Natural killer cell (primary cell): ENCODE measurements around the gene GAB2. TPM values are rescaled to one million over a fixed set of nuclear protein-coding genes. Genes with fewer than 3 reads are reported as not detected.

Source experiments
- ATAC-seq, 3 donors: fragments of 150-1000 bp in 2 of 3; fragments of 200-7000 bp in 1 of 3; cut with Tn5 transposase; 1 replicate in 1 of 3; 2 replicates in 2 of 3; pipeline ENCODE4 v1.10.0; 2021; ENCODE audit warnings: mild to moderate bottlenecking in 2 of 3, moderate library complexity in 2 of 3
- DNase-seq, 2 donors: peaks; one replicate each; pipeline versions ENCODE4 v3.0.0 to v3.0.0-alpha.2; 2013 to 2021; ENCODE audit warnings: mixed read lengths in 1 of 2
- H3K27ac ChIP-seq: one replicate; pipeline ENCODE4 v1.5.1; 2013; ENCODE audit warnings: mild to moderate bottlenecking, low read length
- H3K27me3 ChIP-seq: one replicate; pipeline ENCODE4 v1.6.1; 2013; ENCODE audit warnings: low read length; ENCODE audit not compliant: control insufficient read depth, insufficient read depth
- H3K36me3 ChIP-seq: one replicate; pipeline ENCODE4 v1.6.1; 2013; ENCODE audit warnings: low read length; ENCODE audit not compliant: control insufficient read depth, insufficient read depth
- H3K4me1 ChIP-seq: one replicate; pipeline ENCODE4 v1.6.1; 2013; ENCODE audit warnings: low read length; ENCODE audit not compliant: control insufficient read depth, insufficient read depth
- H3K4me3 ChIP-seq: one replicate; pipeline ENCODE4 v1.5.1; 2013; ENCODE audit warnings: low read length
- H3K9me3 ChIP-seq: one replicate; pipeline ENCODE4 v1.6.1; 2013; ENCODE audit warnings: low read length; ENCODE audit not compliant: control insufficient read depth, insufficient read depth
- H3K27ac Mint-ChIP-seq, 2 donors: one replicate each; pipeline ENCODE4 v1.8.0; 2022; ENCODE audit warnings: mild to moderate bottlenecking in 2 of 2, mixed read lengths in 2 of 2, moderate library complexity in 1 of 2
- H3K27me3 Mint-ChIP-seq, 2 donors: one replicate each; pipeline ENCODE4 v1.8.0; 2022; ENCODE audit warnings: low read depth in 2 of 2, mixed read lengths in 2 of 2
- H3K36me3 Mint-ChIP-seq: one replicate; pipeline ENCODE4 v1.8.0; 2022; ENCODE audit warnings: mixed read lengths
- H3K4me1 Mint-ChIP-seq, 2 donors: one replicate each; pipeline ENCODE4 v1.8.0; 2022; ENCODE audit warnings: mixed read lengths in 2 of 2
- H3K4me3 Mint-ChIP-seq: one replicate; pipeline ENCODE4 v1.8.0; 2022; ENCODE audit warnings: mild to moderate bottlenecking, moderate library complexity, mixed read lengths
- H3K9me3 Mint-ChIP-seq, 2 donors: one replicate each; pipeline ENCODE4 v1.8.0; 2022; ENCODE audit warnings: mixed read lengths in 2 of 2
- WGBS: methylation state at CpG from one replicate; pipeline ENCODE4 v1.1.7; 2013; ENCODE audit warnings: missing lambda C conversion rate; ENCODE audit not compliant: insufficient coverage; 5-methylcytosine and 5-hydroxymethylcytosine counted together
- intact Hi-C: fragments of 100-400 bp; cut with micrococcal nuclease; formaldehyde crosslinking; loops from one replicate; pipeline ENCODE4 v1.14.2; 2022
- total RNA-seq, 4 donors: library from RNA; stranded (reverse); fragments of 120-200 nt in 1 of 4; gene quantifications; one replicate each; pipeline versions ENCODE4 v1.2.3 to v1.2.4, GENCODE V29; 2013 to 2022
- TF ChIP-seq, protein P1 (sequence below): fragments of 200-600 bp; IDR thresholded peaks from one replicate; pipeline ENCODE4 v1.8.0; 2022; ENCODE audit warnings: antibody characterized with exemption

The GAB2 gene
- total RNA-seq, 3 donors from 2014 or later (not counting 1 experiment from before 2014, with no cell fraction given) = 4.3 to 58.4 (median 8.1) TPM

DNA sequence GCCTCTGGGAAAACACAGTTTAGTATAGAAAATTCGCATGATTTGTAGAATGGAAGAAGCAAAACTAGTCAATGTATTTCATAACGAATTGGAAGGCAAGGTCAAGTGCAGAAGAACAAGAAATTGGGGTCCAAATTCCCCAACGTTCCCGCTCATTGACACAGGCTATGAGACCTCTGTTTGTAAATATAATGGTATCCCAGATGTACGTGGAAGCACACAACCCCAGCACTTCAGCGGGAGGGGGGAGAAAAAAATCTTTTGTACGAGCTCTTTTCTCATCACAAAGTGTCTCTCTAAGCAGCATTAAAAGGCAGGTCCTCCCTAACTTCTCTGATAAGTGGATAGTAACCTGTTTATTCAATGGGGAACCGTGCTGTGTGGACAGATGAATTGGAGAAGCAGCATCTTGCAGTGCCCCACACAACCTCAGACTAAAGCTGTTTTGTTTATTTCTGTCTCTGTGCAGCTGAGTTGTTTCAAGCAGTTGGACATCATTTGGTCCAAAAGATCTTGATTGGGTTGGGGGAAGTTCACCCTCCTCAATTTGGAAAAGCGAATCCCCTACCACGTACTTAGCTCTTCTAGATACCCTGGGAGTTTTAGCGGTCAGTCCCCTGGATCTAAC, 1.1 kb upstream of the GAB2 start:
- Mint-ChIP-seq H3K27ac (peak overlapping the region; percentile 41 to 61), H3K9me3 (no peaks in the 10 kb centered on the region), H3K4me1 (peaks cover 25 to 28% of the 10 kb centered on the region in 2 donors), H3K27me3 (peaks cover 15 to 34% of the 10 kb centered on the region in 2 donors), H3K4me3 (peak overlapping the region; percentile 78), H3K36me3 (no peaks in the 10 kb centered on the region)
- peak in 1 of 2 donors; percentile 14 for DNase-seq
- no peaks in the 10 kb centered on the region for H3K36me3 ChIP-seq
- H3K27ac ChIP-seq = no peak overlapping the region
- H3K4me1 ChIP-seq = peaks cover 28% of the 10 kb centered on the region
- no peaks in the 10 kb centered on the region for H3K27me3 ChIP-seq
- no peak for ATAC-seq
- H3K4me3 ChIP-seq = peak overlapping the region; percentile 73
- TF ChIP-seq, protein P1, sequence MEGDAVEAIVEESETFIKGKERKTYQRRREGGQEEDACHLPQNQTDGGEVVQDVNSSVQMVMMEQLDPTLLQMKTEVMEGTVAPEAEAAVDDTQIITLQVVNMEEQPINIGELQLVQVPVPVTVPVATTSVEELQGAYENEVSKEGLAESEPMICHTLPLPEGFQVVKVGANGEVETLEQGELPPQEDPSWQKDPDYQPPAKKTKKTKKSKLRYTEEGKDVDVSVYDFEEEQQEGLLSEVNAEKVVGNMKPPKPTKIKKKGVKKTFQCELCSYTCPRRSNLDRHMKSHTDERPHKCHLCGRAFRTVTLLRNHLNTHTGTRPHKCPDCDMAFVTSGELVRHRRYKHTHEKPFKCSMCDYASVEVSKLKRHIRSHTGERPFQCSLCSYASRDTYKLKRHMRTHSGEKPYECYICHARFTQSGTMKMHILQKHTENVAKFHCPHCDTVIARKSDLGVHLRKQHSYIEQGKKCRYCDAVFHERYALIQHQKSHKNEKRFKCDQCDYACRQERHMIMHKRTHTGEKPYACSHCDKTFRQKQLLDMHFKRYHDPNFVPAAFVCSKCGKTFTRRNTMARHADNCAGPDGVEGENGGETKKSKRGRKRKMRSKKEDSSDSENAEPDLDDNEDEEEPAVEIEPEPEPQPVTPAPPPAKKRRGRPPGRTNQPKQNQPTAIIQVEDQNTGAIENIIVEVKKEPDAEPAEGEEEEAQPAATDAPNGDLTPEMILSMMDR = no peak
- H3K9me3 ChIP-seq = no peaks in the 10 kb centered on the region
- intact Hi-C loops = no loop called here
- 63% methylated on average over 11 of the region's 11 CpGs for WGBS

DNA sequence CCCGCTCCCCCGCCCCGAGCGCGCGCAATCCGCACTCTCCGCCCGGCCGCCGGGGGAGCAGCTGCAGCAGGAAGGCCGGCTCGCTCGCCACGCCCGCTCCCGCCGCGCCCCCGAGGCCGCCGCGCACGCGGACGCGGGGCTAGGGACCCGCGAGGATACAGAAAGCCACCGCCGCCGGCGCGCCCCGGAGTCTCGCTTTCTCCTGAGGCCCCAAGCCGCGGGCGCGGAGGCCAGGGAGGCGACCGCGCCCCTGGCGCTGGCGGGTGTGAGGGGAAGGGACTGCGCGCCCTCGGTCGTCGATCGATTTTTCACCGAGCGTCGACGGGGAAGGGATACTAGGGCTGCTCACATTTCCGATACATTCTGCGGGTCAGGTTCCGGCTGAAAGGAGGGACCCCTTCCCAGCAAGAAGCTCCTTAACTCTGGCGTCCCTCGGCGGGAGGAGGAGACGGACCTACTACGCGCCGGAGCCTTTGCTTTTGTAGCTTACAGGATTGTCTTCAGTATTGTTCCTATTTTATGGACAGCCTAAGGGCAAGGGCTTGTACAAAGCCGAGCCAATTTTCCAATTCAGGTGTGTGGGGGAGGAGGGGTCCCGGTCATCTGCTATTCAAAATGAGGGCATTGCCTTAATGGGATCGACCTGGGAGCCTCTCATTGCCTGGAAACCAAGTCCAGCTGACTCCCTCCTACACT, 416 bp upstream of the GAB2 start:
- TF ChIP-seq, protein P1 = no peak
- peaks cover 20 to 40% of the 10 kb centered on the region in 2 donors for H3K27me3 Mint-ChIP-seq
- intact Hi-C loops = loop anchor here (1.0 kb wide), 1 partner anchor 146 kb away; no protein-coding TSS in a partner anchor
- ATAC-seq = peak; percentile 72 to 87 (median 82)
- Histone ChIP-seq H3K4me1 (peaks cover 28% of the 10 kb centered on the region), H3K4me3 (peak overlapping the region; percentile 73), H3K9me3 (no peaks in the 10 kb centered on the region), H3K27ac (peak overlapping the region; percentile 35), H3K36me3 (no peaks in the 10 kb centered on the region), H3K27me3 (no peaks in the 10 kb centered on the region)
- peak overlapping the region; percentile 41 to 61 for H3K27ac Mint-ChIP-seq
- H3K9me3 Mint-ChIP-seq = no peaks in the 10 kb centered on the region
- DNase-seq = peak; percentile 78 to 87
- WGBS = 1% methylated on average over 67 of the region's 68 CpGs
- peaks cover 25 to 28% of the 10 kb centered on the region in 2 donors for H3K4me1 Mint-ChIP-seq
- no peaks in the 10 kb centered on the region for H3K36me3 Mint-ChIP-seq
- H3K4me3 Mint-ChIP-seq = peak overlapping the region; percentile 78

DNA sequence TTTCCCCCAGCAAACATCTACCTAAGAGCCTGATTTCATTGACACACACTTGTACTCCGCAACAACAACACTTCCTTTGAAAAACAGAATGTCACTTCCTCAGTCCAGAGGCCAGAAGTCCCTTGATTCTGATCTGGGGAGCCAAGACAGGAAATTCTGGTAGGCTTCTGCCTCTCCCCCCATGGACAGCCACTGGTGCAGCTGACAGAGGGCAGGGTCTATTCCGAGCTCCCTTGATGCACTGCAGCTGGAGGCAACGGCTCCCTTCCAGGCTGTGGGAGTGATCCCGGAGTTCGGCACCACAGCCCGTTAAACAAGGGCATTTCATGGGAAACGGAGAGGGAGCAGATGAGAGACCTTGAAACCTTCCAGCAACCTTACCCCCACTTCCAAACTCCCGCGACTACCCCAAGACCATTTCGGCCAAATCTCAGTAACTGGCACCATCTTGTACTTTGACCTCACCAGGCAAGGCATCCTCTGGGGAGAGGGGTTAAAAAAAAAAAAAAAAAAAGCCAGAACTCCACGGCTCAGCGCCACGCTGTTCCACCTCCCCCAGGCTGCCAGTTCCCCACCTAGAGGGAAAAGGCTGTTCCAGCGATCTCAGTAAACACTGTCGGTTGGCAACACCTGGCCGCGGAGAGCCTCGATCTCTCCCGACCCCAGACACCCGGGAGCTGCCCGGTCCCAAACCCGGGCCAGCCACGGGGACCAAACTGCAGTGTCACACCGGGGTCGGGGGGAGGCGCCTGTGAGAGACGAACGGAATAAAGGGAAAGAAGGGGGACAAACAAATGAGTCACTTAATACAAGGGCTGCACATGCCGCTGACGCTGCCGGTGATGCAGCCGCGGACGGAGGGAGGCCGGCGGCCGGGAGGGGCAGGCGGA, 1.1 kb downstream of the GAB2 start:
- Mint-ChIP-seq H3K36me3 (no peaks in the 10 kb centered on the region), H3K4me3 (peak overlapping the region; percentile 97), H3K9me3 (no peaks in the 10 kb centered on the region), H3K27me3 (peaks cover 20 to 31% of the 10 kb centered on the region in 2 donors), H3K27ac (peak overlapping the region; percentile 71 to 91), H3K4me1 (peaks cover 25 to 28% of the 10 kb centered on the region in 2 donors)
- DNase-seq (peak; percentile 77 to 80), ATAC-seq (peak; percentile 66 to 80 (median 75))
- intact Hi-C loops = loop anchor here (1.0 kb wide), 1 partner anchor 148 kb away; no protein-coding TSS in a partner anchor
- WGBS = 2% methylated on average over 37 of the region's 38 CpGs
- no peaks in the 10 kb centered on the region for H3K27me3 ChIP-seq
- H3K4me1 ChIP-seq = peaks cover 28% of the 10 kb centered on the region
- TF ChIP-seq, protein P1 = peak; percentile 61
- peak overlapping the region; percentile 56 for H3K4me3 ChIP-seq
- no peaks in the 10 kb centered on the region for H3K36me3 ChIP-seq
- H3K9me3 ChIP-seq = no peaks in the 10 kb centered on the region
- peak overlapping the region; percentile 69 for H3K27ac ChIP-seq
